Measurements from ENCODE around the gene PKNOX1. TPM values are rescaled to one million over a fixed set of nuclear protein-coding genes. Genes with fewer than 3 reads are reported as not detected.

The PKNOX1 gene
- total and polyA plus RNA-seq, 9 of the 15 experiments (the other 6 are each of a cell fraction or from before 2014, with no cell fraction given), result 8.8 to 25.9 (median 13.2) TPM

DNA sequence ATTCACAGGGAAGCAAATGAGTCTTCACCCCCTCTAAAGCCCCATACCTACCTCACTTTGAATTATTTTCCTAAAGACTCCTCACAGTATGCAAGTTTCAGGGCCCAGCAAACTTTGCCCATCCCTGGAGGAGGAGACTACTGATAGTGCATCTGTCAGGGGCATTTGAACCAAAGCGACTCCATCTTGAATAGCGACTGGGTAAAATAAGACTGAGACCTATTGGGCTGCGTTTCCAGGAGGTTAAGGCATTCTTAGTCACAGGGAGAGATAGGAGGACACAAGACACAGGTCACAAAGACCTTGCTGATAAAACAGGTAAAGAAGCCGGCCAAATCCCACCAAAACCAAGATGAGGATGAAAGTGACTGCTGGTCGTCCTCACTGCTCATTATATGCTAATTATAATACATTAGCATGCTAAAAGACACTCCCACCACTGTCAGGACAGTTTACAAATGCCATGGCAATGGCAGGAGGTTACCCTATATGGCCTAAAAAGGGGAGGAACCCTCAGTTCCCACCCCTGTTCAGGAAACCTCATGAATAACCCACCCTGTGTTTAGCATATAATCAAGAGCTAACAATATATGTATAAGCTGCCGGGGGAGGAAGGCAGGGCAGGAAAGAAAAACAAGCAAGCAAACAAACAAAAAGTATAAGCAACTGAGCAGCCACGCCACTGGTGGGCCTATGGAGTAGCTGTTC lies 3.3 kb upstream of the PKNOX1 start (continued):
- TF ChIP-seq, protein P1, sequence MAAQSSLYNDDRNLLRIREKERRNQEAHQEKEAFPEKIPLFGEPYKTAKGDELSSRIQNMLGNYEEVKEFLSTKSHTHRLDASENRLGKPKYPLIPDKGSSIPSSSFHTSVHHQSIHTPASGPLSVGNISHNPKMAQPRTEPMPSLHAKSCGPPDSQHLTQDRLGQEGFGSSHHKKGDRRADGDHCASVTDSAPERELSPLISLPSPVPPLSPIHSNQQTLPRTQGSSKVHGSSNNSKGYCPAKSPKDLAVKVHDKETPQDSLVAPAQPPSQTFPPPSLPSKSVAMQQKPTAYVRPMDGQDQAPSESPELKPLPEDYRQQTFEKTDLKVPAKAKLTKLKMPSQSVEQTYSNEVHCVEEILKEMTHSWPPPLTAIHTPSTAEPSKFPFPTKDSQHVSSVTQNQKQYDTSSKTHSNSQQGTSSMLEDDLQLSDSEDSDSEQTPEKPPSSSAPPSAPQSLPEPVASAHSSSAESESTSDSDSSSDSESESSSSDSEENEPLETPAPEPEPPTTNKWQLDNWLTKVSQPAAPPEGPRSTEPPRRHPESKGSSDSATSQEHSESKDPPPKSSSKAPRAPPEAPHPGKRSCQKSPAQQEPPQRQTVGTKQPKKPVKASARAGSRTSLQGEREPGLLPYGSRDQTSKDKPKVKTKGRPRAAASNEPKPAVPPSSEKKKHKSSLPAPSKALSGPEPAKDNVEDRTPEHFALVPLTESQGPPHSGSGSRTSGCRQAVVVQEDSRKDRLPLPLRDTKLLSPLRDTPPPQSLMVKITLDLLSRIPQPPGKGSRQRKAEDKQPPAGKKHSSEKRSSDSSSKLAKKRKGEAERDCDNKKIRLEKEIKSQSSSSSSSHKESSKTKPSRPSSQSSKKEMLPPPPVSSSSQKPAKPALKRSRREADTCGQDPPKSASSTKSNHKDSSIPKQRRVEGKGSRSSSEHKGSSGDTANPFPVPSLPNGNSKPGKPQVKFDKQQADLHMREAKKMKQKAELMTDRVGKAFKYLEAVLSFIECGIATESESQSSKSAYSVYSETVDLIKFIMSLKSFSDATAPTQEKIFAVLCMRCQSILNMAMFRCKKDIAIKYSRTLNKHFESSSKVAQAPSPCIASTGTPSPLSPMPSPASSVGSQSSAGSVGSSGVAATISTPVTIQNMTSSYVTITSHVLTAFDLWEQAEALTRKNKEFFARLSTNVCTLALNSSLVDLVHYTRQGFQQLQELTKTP (IDR thresholded peaks at IDR 0.05; ENCODE audit: low read depth in 1 of 2, partially characterized antibody in 2 of 2), result no peak
- 0 out of 2 replicates have a peak, but pooled peaks have one; percentile 71 for TF ChIP-seq ZNF197 (CRISPR knock-in tag; IDR thresholded peaks at IDR 0.05; ENCODE audit: low read depth)
- no peak for TF ChIP-seq NRF1 (conservative IDR thresholded peaks at IDR 0.05 in 1 of 2, IDR thresholded peaks at IDR 0.05 in 1 of 2)
- TF ChIP-seq TRIM28 (IDR thresholded peaks at IDR 0.05), result no peak
- TF ChIP-seq ZNF224 (CRISPR knock-in tag; IDR thresholded peaks at IDR 0.05), result no peak
- no peak for TF ChIP-seq FOXM1 (IDR thresholded peaks at IDR 0.05; ENCODE audit: low read depth)
- TF ChIP-seq FOXM1 (CRISPR knock-in tag; IDR thresholded peaks at IDR 0.05; ENCODE audit: low read depth), result no peak
- TF ChIP-seq MTA3 (IDR thresholded peaks at IDR 0.05; ENCODE audit: borderline replicate concordance), result no peak
- TF ChIP-seq SAFB2 (IDR thresholded peaks at IDR 0.05; ENCODE audit: borderline replicate concordance, low read depth, low read length, severe bottlenecking), result no peak
- TF ChIP-seq MECOM (CRISPR knock-in tag; IDR thresholded peaks at IDR 0.05), result peak; percentile 95
- TF ChIP-seq POLR2AphosphoS5 (IDR thresholded peaks at IDR 0.05; ENCODE audit: control insufficient read depth, insufficient read depth, low read depth, low read length), result no peak
- TF ChIP-seq CXXC5 (CRISPR knock-in tag; IDR thresholded peaks at IDR 0.05), result peak; percentile 89
- TF ChIP-seq TGIF2 (CRISPR knock-in tag; IDR thresholded peaks at IDR 0.05), result no peak
- TF ChIP-seq, protein P2, sequence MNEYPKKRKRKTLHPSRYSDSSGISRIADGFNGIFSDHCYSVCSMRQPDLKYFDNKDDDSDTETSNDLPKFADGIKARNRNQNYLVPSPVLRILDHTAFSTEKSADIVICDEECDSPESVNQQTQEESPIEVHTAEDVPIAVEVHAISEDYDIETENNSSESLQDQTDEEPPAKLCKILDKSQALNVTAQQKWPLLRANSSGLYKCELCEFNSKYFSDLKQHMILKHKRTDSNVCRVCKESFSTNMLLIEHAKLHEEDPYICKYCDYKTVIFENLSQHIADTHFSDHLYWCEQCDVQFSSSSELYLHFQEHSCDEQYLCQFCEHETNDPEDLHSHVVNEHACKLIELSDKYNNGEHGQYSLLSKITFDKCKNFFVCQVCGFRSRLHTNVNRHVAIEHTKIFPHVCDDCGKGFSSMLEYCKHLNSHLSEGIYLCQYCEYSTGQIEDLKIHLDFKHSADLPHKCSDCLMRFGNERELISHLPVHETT (CRISPR knock-in tag; conservative IDR thresholded peaks at IDR 0.05 in 1 of 2, IDR thresholded peaks at IDR 0.05 in 1 of 2), result peak in 1 of 2 experiments; percentile 90; a peak in 2 of 4 replicates
- no peak for TF ChIP-seq MXI1 (IDR thresholded peaks at IDR 0.05; ENCODE audit: low read depth, low read length)
- TF ChIP-seq ZNF324 (CRISPR knock-in tag; IDR thresholded peaks at IDR 0.05), result no peak
- 0 out of 2 replicates have a peak, but pooled peaks have one; percentile 2 for TF ChIP-seq TFE3 (CRISPR knock-in tag; IDR thresholded peaks at IDR 0.05)
- TF ChIP-seq ARID1B (IDR thresholded peaks at IDR 0.05), result no peak
- no peak for TF ChIP-seq ZNF263 (CRISPR knock-in tag; IDR thresholded peaks at IDR 0.05; ENCODE audit: borderline replicate concordance)
- TF ChIP-seq TEAD2 (tag; IDR thresholded peaks at IDR 0.05), result peak; percentile 89
- TF ChIP-seq ZNF175 (CRISPR knock-in tag; IDR thresholded peaks at IDR 0.05; ENCODE audit: low read depth), result peak; percentile 92

Measured in K562 (cell line).